GM12874 (cell line): Measurements from ENCODE around the gene BRD3.

Experiments
- CTCF ChIP-seq: IDR thresholded peaks from 2 replicates; pipeline ENCODE4 v1.5.1; 2011; ENCODE audit warnings: low read depth, mild to moderate bottlenecking, control low read depth, low read length, moderate library complexity; ENCODE audit not compliant: insufficient read depth

Gene BRD3

GRCh38 chr9:134026581-134026980 is 41.2 kb downstream of the BRD3 start:
- TF ChIP-seq CTCF, result no peak

DNA sequence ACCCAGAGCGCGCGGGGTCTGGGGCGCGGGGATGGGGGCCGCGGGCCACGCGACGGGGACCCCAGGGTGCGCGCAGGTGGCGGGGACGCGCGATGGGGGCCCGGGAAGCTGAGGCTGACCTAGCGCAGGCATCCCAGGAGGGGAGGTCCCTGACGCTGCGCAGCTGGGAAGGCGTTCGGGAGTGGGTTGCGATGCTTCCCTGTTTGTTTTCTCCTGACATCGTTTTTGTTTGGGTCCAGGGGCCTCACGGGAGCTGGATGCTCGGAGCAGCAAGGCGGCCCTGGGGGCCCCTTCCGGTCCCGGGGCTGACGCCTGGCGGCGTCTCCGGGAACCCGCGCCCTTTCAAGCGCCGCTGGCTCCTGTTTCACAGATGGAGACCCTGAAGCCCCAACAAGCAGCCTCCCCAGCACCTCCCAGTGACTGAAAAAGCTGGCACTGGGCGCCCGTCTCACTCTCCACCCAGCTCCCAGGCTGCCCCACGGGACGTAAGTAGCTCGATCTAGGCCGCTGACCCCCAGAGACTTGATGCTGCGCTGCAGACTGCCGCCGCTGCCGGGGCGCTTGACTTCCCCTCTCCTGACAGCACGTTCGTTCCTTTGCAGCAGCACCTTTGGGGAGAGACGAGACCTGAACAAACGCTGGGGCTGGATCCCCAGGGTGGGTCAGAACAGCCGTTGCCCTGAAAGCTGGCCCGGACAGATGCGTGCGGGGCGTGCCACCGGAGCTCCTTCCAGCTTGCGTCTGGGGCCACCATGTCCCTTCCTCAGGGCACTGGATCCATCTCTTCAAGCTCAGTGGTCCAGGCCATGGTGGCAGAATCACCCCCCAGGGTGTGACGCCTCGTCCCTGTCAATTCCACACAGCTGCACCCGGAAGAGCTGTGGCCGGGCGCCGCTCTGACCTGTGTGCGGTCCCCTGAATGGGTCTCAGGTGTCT is 42.0 kb downstream of the BRD3 start:
- peak; percentile 41 for TF ChIP-seq CTCF

GRCh38 chr9:134024828-134025605 is 42.8 kb downstream of the BRD3 start, which contains the start of gene BRD3OS:
TSS of gene BRD3OS (plus strand) at chr9:134025481. CDS start at chr9:134026748, 1,267 bp downstream.
- TF ChIP-seq CTCF, result no peak

GRCh38 chr9:134024214-134024792 is 43.5 kb downstream of the BRD3 start:
- no peak for TF ChIP-seq CTCF

DNA sequence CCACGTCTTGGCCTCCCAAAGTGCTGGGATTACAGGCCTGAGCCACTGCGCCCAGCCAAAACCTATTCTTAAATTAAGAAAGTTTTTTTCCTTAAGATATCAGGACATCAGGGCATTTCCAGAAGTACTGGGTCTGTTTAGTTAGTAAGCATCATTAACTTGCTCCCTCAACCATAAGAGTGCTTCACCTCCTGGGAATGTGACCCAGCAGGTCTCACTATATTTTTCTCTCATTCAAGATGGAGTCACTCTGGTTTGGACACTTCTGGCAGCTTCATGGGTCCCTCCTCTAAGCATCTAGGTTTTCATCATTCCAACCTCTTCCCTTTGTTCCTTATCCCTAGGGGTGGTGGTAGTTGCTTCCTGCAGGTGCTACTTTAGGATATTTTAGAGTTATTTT is 52.9 kb downstream of the BRD3 start:
- TF ChIP-seq CTCF, result no peak

DNA sequence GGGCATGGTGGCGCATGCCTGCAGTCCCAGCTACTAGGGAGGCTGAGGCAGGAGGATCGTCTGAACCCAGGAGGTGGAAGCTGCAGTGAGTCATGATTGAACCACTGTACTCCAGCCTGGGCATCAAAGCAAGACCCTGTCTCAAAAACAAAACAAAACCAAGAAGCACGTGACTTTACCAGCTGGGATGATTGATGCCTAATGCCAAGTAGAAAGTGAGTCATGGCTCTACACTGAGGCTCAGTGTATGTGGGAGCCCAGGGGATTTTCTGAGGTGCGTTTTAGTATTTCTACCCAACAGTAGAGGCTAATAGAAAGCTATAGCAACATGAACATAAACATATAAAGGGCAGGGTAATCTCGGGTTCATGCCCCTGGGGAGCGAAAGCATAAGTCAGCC is 56.4 kb downstream of the BRD3 start:
- no peak for TF ChIP-seq CTCF
